Testis (tissue), 3 donors: ENCODE measurements around the gene NKAIN4. TPM values are rescaled to one million over a fixed set of nuclear protein-coding genes. Genes with fewer than 3 reads are reported as not detected.

ENCODE experiments used
- DNase-seq: peaks from one replicate; pipeline ENCODE4 v3.0.0-alpha.2; 2019
- H3K27ac ChIP-seq, 2 donors: fragments of 200-600 bp; sonication (generic); one replicate each; pipeline ENCODE4 v1.5.1; 2019
- H3K27me3 ChIP-seq: fragments of 200-600 bp; sonication (generic); one replicate; pipeline ENCODE4 v1.5.1; 2019
- H3K36me3 ChIP-seq: fragments of 200-600 bp; sonication (generic); one replicate; pipeline ENCODE4 v1.5.1; 2017; ENCODE audit warnings: low read depth; ENCODE audit errors: missing control alignments
- H3K4me1 ChIP-seq: fragments of 200-600 bp; sonication (generic); one replicate; pipeline ENCODE4 v1.5.1; 2019
- H3K4me3 ChIP-seq, 2 donors: fragments of 200-600 bp; sonication (generic); one replicate each; pipeline ENCODE4 v1.5.1; 2017 to 2019
- H3K9me3 ChIP-seq: fragments of 200-600 bp; sonication (generic); one replicate; pipeline ENCODE4 v1.5.1; 2017
- CTCF ChIP-seq, 3 experiments: fragments of 450-650 bp in 2 of 3; fragments of 200-600 bp in 1 of 3; sonication (generic) in 1 of 3; IDR thresholded peaks; one replicate each; pipeline ENCODE4 v1.5.1; 2016 to 2019; ENCODE audit warnings: antibody characterized with exemption in 3 of 3, mild to moderate bottlenecking in 2 of 3, moderate library complexity in 1 of 3
- POLR2A ChIP-seq: fragments of 450-650 bp; IDR thresholded peaks from one replicate; pipeline ENCODE4 v1.6.1; 2017; ENCODE audit warnings: antibody characterized with exemption, mild to moderate bottlenecking, moderate library complexity
- WGBS, 2 donors: methylation state at CpG; one replicate each; pipeline ENCODE4 v1.1.5; 2018; 5-methylcytosine and 5-hydroxymethylcytosine counted together
- intact Hi-C: fragments of 100-400 bp; cut with DNase I; formaldehyde crosslinking; loops from one replicate; pipeline ENCODE4 v1.15.1; 2023; ENCODE audit warnings: low total_unique reads
- polyA plus RNA-seq: library from polyadenylated mRNA; stranded (reverse); fragments of 350-450 nt; fragmentation: Illumina TruSeq; extraction: RNeasy Lipid Tissue Mini Kit (QIAGEN cat#74804); gene quantifications from one replicate; pipeline ENCODE4 v1.2.3, GENCODE V29; 2014; ENCODE audit warnings: low read depth, low replicate concordance; ENCODE audit not compliant: insufficient read depth
- total RNA-seq, 2 donors: library from RNA; depleted of rRNA; stranded (reverse); fragments of >200 nt; gene quantifications; one replicate each; pipeline ENCODE4 v1.2.3, GENCODE V29; 2016

The NKAIN4 gene
- total and polyA plus RNA-seq, 3 donors from 2014 or later, result 3.9 to 6.0 (median 4.7) TPM

- Histone ChIP-seq H3K9me3 (no peaks in the 10 kb centered on the region), H3K27ac (no peak overlapping the region), H3K4me3 (no peak overlapping the region), H3K27me3 (no peaks in the 10 kb centered on the region), H3K36me3 (no peaks in the 10 kb centered on the region), H3K4me1 (no peaks in the 10 kb centered on the region)
- no peak for DNase-seq
- intact Hi-C loops, result no loop called here
- TF ChIP-seq CTCF (IDR thresholded peaks at IDR 0.05) (no peak), POLR2A (no peak)
- 83 to 90% methylated on average over 2 to 26 of the region's 26 CpGs for WGBS, 2 donors
Observed at GRCh38 chr20:63236116-63236837, 18.0 kb downstream of the NKAIN4 start.

- no peaks in the 10 kb centered on the region for H3K9me3 ChIP-seq
- no peak within 1 kb of the TSS for H3K4me3 ChIP-seq
- H3K27ac ChIP-seq, result no peak within 1 kb of the TSS
- no peak for TF ChIP-seq POLR2A
- TF ChIP-seq CTCF (IDR thresholded peaks at IDR 0.05), result no peak
- peaks cover 4% of the 10 kb centered on the region for H3K4me1 ChIP-seq
- no peaks in the 10 kb centered on the region for H3K36me3 ChIP-seq
- intact Hi-C loops, result no loop called here
- WGBS, 2 donors, result 59% methylated on average over 15 of the region's 17 CpGs
- H3K27me3 ChIP-seq, result no peaks in the 10 kb centered on the region
- DNase-seq, result no peak
Observed at GRCh38 chr20:63235399-63235983, 18.8 kb downstream of the NKAIN4 start, which contains the start of gene BIRC7. Gene BIRC7, plus strand, starts transcription at chr20:63235905. Its CDS starts 192 bp downstream, at chr20:63236097.

GRCh38 chr20:63234693-63235398, 19.4 kb downstream of the NKAIN4 start:
- H3K27ac ChIP-seq, result no peak overlapping the region
- no peak overlapping the region for H3K4me3 ChIP-seq
- peaks cover 5% of the 10 kb centered on the region for H3K4me1 ChIP-seq
- DNase-seq, result no peak
- WGBS, 2 donors, result 44 to 49% methylated on average over 9 to 19 of the region's 20 CpGs
- no peaks in the 10 kb centered on the region for H3K9me3 ChIP-seq
- TF ChIP-seq CTCF (IDR thresholded peaks at IDR 0.05), result peak in 1 of 3 experiments; percentile 22
- no peak for TF ChIP-seq POLR2A
- no peaks in the 10 kb centered on the region for H3K36me3 ChIP-seq
- H3K27me3 ChIP-seq, result no peaks in the 10 kb centered on the region
- intact Hi-C loops, result no loop called here

- Histone ChIP-seq H3K9me3 (no peaks in the 10 kb centered on the region), H3K36me3 (no peaks in the 10 kb centered on the region), H3K4me1 (peaks cover 5% of the 10 kb centered on the region), H3K27me3 (no peaks in the 10 kb centered on the region), H3K4me3 (no peak overlapping the region), H3K27ac (no peak overlapping the region)
- intact Hi-C loops, result no loop called here
- no peak for DNase-seq
- 81 to 86% methylated on average over 16 of the region's 17 CpGs for WGBS, 2 donors
- TF ChIP-seq POLR2A (no peak), CTCF (IDR thresholded peaks at IDR 0.05) (no peak)
Observed at GRCh38 chr20:63233924-63234323, 20.3 kb downstream of the NKAIN4 start.
